Neural progenitor cell (in vitro differentiated cells): ENCODE results near the gene LARGE1. TPM values are rescaled to one million over a fixed set of nuclear protein-coding genes. Genes with fewer than 3 reads are reported as not detected.

Source experiments
- DNase-seq: peaks from one replicate; pipeline ENCODE4 v3.0.0-alpha.2; 2016; ENCODE audit warnings: low spot score
- H2AFZ ChIP-seq: fragments of 200-600 bp; sonication (generic); replicated peaks from 2 replicates; pipeline ENCODE4 v1.6.1; 2016; ENCODE audit warnings: antibody characterized with exemption
- H3F3A ChIP-seq: fragments of 200-600 bp; sonication (generic); 2 replicates; pipeline ENCODE4 v1.6.1; 2016; ENCODE audit warnings: antibody characterized with exemption, low read depth
- H3K27ac ChIP-seq: fragments of 200-600 bp; sonication (generic); 2 replicates; pipeline ENCODE4 v1.5.1; 2016; ENCODE audit warnings: mild to moderate bottlenecking
- H3K27me3 ChIP-seq: fragments of 200-600 bp; sonication (generic); 2 replicates; pipeline ENCODE4 v1.6.1; 2016; ENCODE audit warnings: mild to moderate bottlenecking, moderate library complexity
- H3K36me3 ChIP-seq: fragments of 200-600 bp; sonication (generic); 2 replicates; pipeline ENCODE4 v1.5.1; 2016
- H3K4me1 ChIP-seq: fragments of 200-600 bp; sonication (generic); 2 replicates; pipeline ENCODE4 v1.6.1; 2016; ENCODE audit warnings: mixed run types
- H3K4me2 ChIP-seq: fragments of 200-600 bp; sonication (generic); 2 replicates; pipeline ENCODE4 v1.6.1; 2016
- H3K4me3 ChIP-seq: fragments of 200-600 bp; sonication (generic); 2 replicates; pipeline ENCODE4 v1.5.1; 2016
- H3K79me2 ChIP-seq: fragments of 200-600 bp; sonication (generic); 2 replicates; pipeline ENCODE4 v1.6.1; 2016; ENCODE audit warnings: low read depth
- H3K9ac ChIP-seq: fragments of 200-600 bp; sonication (generic); 2 replicates; pipeline ENCODE4 v1.6.1; 2016
- H3K9me3 ChIP-seq: fragments of 200-600 bp; sonication (generic); 2 replicates; pipeline ENCODE4 v1.5.1; 2016; ENCODE audit warnings: low read depth
- H4K20me1 ChIP-seq: fragments of 200-600 bp; sonication (generic); 2 replicates; pipeline ENCODE4 v1.6.1; 2016; ENCODE audit warnings: low read depth
- H3K27ac Mint-ChIP-seq: 3 replicates; pipeline ENCODE4 v1.8.0; 2021; ENCODE audit warnings: mixed read lengths
- H3K27me3 Mint-ChIP-seq: 2 replicates; pipeline ENCODE4 v1.8.0; 2022; ENCODE audit warnings: low read depth, mild to moderate bottlenecking, inconsistent platforms, moderate library complexity, mixed read lengths; ENCODE audit not compliant: insufficient read depth
- H3K36me3 Mint-ChIP-seq: 3 replicates; pipeline ENCODE4 v1.8.0; 2021; ENCODE audit warnings: mixed read lengths
- H3K4me1 Mint-ChIP-seq: 3 replicates; pipeline ENCODE4 v1.8.0; 2021; ENCODE audit warnings: mixed read lengths
- H3K4me3 Mint-ChIP-seq: 3 replicates; pipeline ENCODE4 v1.8.0; 2021; ENCODE audit warnings: mild to moderate bottlenecking, moderate library complexity, mixed read lengths
- H3K9me3 Mint-ChIP-seq: 3 replicates; pipeline ENCODE4 v1.8.0; 2020; ENCODE audit warnings: mixed read lengths
- CTCF ChIP-seq: fragments of 200-600 bp; sonication (generic); IDR thresholded peaks from 2 replicates; pipeline ENCODE4 v1.5.1; 2017; ENCODE audit warnings: antibody characterized with exemption, mild to moderate bottlenecking
- EZH2 ChIP-seq: fragments of 200-600 bp; sonication (generic); IDR thresholded peaks from 2 replicates; pipeline ENCODE4 v1.6.1; 2017; ENCODE audit warnings: antibody characterized with exemption, mild to moderate bottlenecking, moderate library complexity
- EZH2phosphoT487 ChIP-seq: fragments of 200-600 bp; sonication (generic); IDR thresholded peaks from 2 replicates; pipeline ENCODE4 v1.6.1; 2017; ENCODE audit warnings: antibody characterized with exemption
- total RNA-seq: library from RNA; depleted of rRNA; stranded (reverse); fragments of >200 nt; gene quantifications from 2 replicates; pipeline ENCODE4 v1.2.3, GENCODE V29; 2015; ENCODE audit warnings: low replicate concordance

The LARGE1 gene
- total RNA-seq, 1 donor from 2014 or later: 24.9 TPM

- Histone ChIP-seq H3K9ac (no peak overlapping the region), H3K9me3 (no peaks in the 10 kb centered on the region), H3K4me2 (peak overlapping the region; percentile 21), H4K20me1 (peaks cover 8% of the 10 kb centered on the region), H3K79me2 (peaks cover 66% of the 10 kb centered on the region), H3K27ac (peak overlapping the region; percentile 55), H2AFZ (no peak overlapping the region), H3F3A (peaks cover 11% of the 10 kb centered on the region), H3K4me1 (peaks cover 16% of the 10 kb centered on the region), H3K36me3 (no peaks in the 10 kb centered on the region), H3K27me3 (no peaks in the 10 kb centered on the region), H3K4me3 (no peak overlapping the region)
- H3K4me1 Mint-ChIP-seq: peaks cover 15% of the 10 kb centered on the region
- peaks cover 23% of the 10 kb centered on the region for H3K36me3 Mint-ChIP-seq
- DNase-seq: peak; percentile 26
- peaks cover 3% of the 10 kb centered on the region for H3K9me3 Mint-ChIP-seq
- TF ChIP-seq CTCF: no peak
- TF ChIP-seq EZH2phosphoT487: no peak
- no peak for TF ChIP-seq EZH2
- H3K4me3 Mint-ChIP-seq: no peak overlapping the region
- no peaks in the 10 kb centered on the region for H3K27me3 Mint-ChIP-seq
- H3K27ac Mint-ChIP-seq: no peak overlapping the region
Measured at GRCh38 chr22:33811686-33812085, 108.6 kb downstream of the LARGE1 start.

GRCh38 chr22:33811208-33811607, 109.1 kb downstream of the LARGE1 start:
- no peaks in the 10 kb centered on the region for H3K9me3 ChIP-seq
- peaks cover 8% of the 10 kb centered on the region for H4K20me1 ChIP-seq
- no peak overlapping the region for H2AFZ ChIP-seq
- peaks cover 2% of the 10 kb centered on the region for H3K9me3 Mint-ChIP-seq
- H3K9ac ChIP-seq: no peak overlapping the region
- peaks cover 66% of the 10 kb centered on the region for H3K79me2 ChIP-seq
- peak overlapping the region; percentile 21 for H3K4me2 ChIP-seq
- peak overlapping the region; percentile 55 for H3K27ac ChIP-seq
- H3K4me3 Mint-ChIP-seq: no peak overlapping the region
- H3K4me1 Mint-ChIP-seq: peaks cover 15% of the 10 kb centered on the region
- no peak overlapping the region for H3K4me3 ChIP-seq
- no peaks in the 10 kb centered on the region for H3K27me3 ChIP-seq
- no peak for DNase-seq
- H3K36me3 Mint-ChIP-seq: peaks cover 19% of the 10 kb centered on the region
- no peaks in the 10 kb centered on the region for H3K27me3 Mint-ChIP-seq
- TF ChIP-seq CTCF: no peak
- TF ChIP-seq EZH2phosphoT487: no peak
- peaks cover 16% of the 10 kb centered on the region for H3K4me1 ChIP-seq
- no peak overlapping the region for H3K27ac Mint-ChIP-seq
- H3K36me3 ChIP-seq: no peaks in the 10 kb centered on the region
- H3F3A ChIP-seq: peaks cover 11% of the 10 kb centered on the region

DNA sequence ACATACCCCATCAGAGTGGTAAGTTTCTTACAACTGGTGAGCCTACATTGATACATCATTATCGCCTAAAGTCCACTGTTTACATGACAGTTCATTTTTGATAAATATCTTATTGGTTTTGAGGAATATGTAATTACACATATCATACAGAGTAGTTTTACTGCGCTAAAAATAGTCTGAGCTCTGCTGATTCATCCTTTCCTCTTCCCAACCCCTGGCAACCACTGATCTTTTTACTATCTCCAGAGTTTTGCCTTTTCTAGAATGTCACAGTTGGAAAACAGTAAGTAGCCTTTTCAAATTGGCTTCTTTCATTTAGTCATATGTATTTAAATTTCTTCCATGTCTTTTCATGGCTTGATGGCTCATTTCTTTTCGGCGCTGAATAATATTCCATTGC, 112.8 kb downstream of the LARGE1 start:
- no peak overlapping the region for H3K9ac ChIP-seq
- peaks cover 68% of the 10 kb centered on the region for H3K79me2 ChIP-seq
- no peak for DNase-seq
- TF ChIP-seq EZH2: no peak
- peaks cover 3% of the 10 kb centered on the region for H4K20me1 ChIP-seq
- H3K4me2 ChIP-seq: no peak overlapping the region
- no peaks in the 10 kb centered on the region for H3K27me3 Mint-ChIP-seq
- H3K27ac ChIP-seq: no peak overlapping the region
- H3F3A ChIP-seq: peaks cover 11% of the 10 kb centered on the region
- H3K9me3 ChIP-seq: no peaks in the 10 kb centered on the region
- peaks cover 8% of the 10 kb centered on the region for H3K36me3 Mint-ChIP-seq
- no peak overlapping the region for H3K4me3 Mint-ChIP-seq
- no peaks in the 10 kb centered on the region for H3K36me3 ChIP-seq
- H3K9me3 Mint-ChIP-seq: peaks cover 2% of the 10 kb centered on the region
- H2AFZ ChIP-seq: no peak overlapping the region
- H3K27me3 ChIP-seq: no peaks in the 10 kb centered on the region
- no peak overlapping the region for H3K4me3 ChIP-seq
- H3K27ac Mint-ChIP-seq: no peak overlapping the region
- peaks cover 13% of the 10 kb centered on the region for H3K4me1 ChIP-seq
- H3K4me1 Mint-ChIP-seq: peaks cover 13% of the 10 kb centered on the region

GRCh38 chr22:33806191-33806590, 114.1 kb downstream of the LARGE1 start:
- no peak overlapping the region for H3K27ac Mint-ChIP-seq
- no peaks in the 10 kb centered on the region for H3K36me3 ChIP-seq
- H3K36me3 Mint-ChIP-seq: peaks cover 12% of the 10 kb centered on the region
- no peak overlapping the region for H3K4me3 Mint-ChIP-seq
- H3K4me1 ChIP-seq: peaks cover 2% of the 10 kb centered on the region
- H3K9ac ChIP-seq: no peak overlapping the region
- no peaks in the 10 kb centered on the region for H4K20me1 ChIP-seq
- no peaks in the 10 kb centered on the region for H3K27me3 ChIP-seq
- no peak overlapping the region for H3K27ac ChIP-seq
- peaks cover 77% of the 10 kb centered on the region for H3K79me2 ChIP-seq
- H3K27me3 Mint-ChIP-seq: no peaks in the 10 kb centered on the region
- peaks cover 2% of the 10 kb centered on the region for H3K4me1 Mint-ChIP-seq
- H3F3A ChIP-seq: peaks cover 1% of the 10 kb centered on the region
- H3K4me2 ChIP-seq: no peak overlapping the region
- TF ChIP-seq CTCF (no peak), EZH2 (no peak), EZH2phosphoT487 (no peak)
- no peak overlapping the region for H3K4me3 ChIP-seq
- no peak overlapping the region for H2AFZ ChIP-seq
- peaks cover 6% of the 10 kb centered on the region for H3K9me3 Mint-ChIP-seq
- DNase-seq: no peak
- no peaks in the 10 kb centered on the region for H3K9me3 ChIP-seq
